Sigmoid colon (tissue), 7 donors: Measurements from ENCODE around the gene MPND. TPM values are rescaled to one million over a fixed set of nuclear protein-coding genes. Genes with fewer than 3 reads are reported as not detected.
A peak's percentile ranks its signal among the peaks of the same experiment; 100 is the strongest.

Source experiments
- DNase-seq: peaks from one replicate; pipeline ENCODE4 v3.0.0-alpha.2; 2019
- H3K27ac ChIP-seq, 4 donors: fragments of 200-600 bp; sonication (generic); one replicate each; pipeline ENCODE4 v1.5.1; 2016 to 2019; ENCODE audit warnings: mild to moderate bottlenecking in 1 of 4
- H3K27me3 ChIP-seq, 3 donors: fragments of 200-600 bp; sonication (generic); one replicate each; pipeline ENCODE4 v1.5.1; 2019; ENCODE audit warnings: mild to moderate bottlenecking in 1 of 3
- H3K36me3 ChIP-seq, 4 donors: fragments of 200-600 bp; sonication (generic); one replicate each; pipeline ENCODE4 v1.5.1; 2016 to 2019
- H3K4me1 ChIP-seq, 4 donors: fragments of 200-600 bp; sonication (generic); one replicate each; pipeline ENCODE4 v1.5.1; 2017 to 2019
- H3K4me3 ChIP-seq, 4 donors: fragments of 200-600 bp; sonication (generic); one replicate each; pipeline ENCODE4 v1.5.1; 2017 to 2019; ENCODE audit warnings: mild to moderate bottlenecking in 2 of 4, moderate library complexity in 1 of 4
- H3K9me3 ChIP-seq, 4 donors: fragments of 200-600 bp in 3 of 4; sonication (generic) in 3 of 4; one replicate each; pipeline versions ENCODE4 v1.5.1 to v1.6.1; 2013 to 2019
- CTCF ChIP-seq, 4 experiments: fragments of 450-650 bp in 3 of 4; fragments of 200-600 bp in 1 of 4; IDR thresholded peaks; one replicate each; pipeline ENCODE4 v1.5.1; 2016 to 2019; ENCODE audit warnings: antibody characterized with exemption in 4 of 4, mild to moderate bottlenecking in 3 of 4, moderate library complexity in 2 of 4
- EP300 ChIP-seq, 4 donors: sonication (generic); formaldehyde crosslinking; IDR thresholded peaks; one replicate each; pipeline ENCODE4 v1.6.1; 2017; ENCODE audit warnings: antibody characterized with exemption in 4 of 4
- POLR2A ChIP-seq, 2 donors: fragments of 450-650 bp; IDR thresholded peaks; one replicate each; pipeline ENCODE4 v1.6.1; 2016; ENCODE audit warnings: antibody characterized with exemption in 2 of 2, mild to moderate bottlenecking in 2 of 2, moderate library complexity in 2 of 2
- POLR2AphosphoS5 ChIP-seq, 4 donors: sonication (generic); formaldehyde crosslinking; IDR thresholded peaks; one replicate each; pipeline ENCODE4 v1.6.1; 2017; ENCODE audit warnings: antibody characterized with exemption in 4 of 4
- WGBS, 2 donors: extraction: QIAGEN DNeasy Blood & Tissue Kit; methylation state at CpG; one replicate each; pipeline ENCODE4 v1.1.7; 2013; 5-methylcytosine and 5-hydroxymethylcytosine counted together
- intact Hi-C: fragments of 100-400 bp; cut with DNase I; formaldehyde crosslinking; loops from one replicate; pipeline ENCODE4 v1.15.1; 2023
- polyA plus RNA-seq, 3 donors: library from polyadenylated mRNA; stranded (reverse); fragments of 200-250 nt; gene quantifications; one replicate each; pipeline ENCODE4 v1.2.3, GENCODE V29; 2013
- total RNA-seq, 4 donors: library from RNA; depleted of rRNA; stranded (reverse); fragments of >200 nt; gene quantifications; one replicate each; pipeline ENCODE4 v1.1.0, GENCODE V29; 2016
- donor health status: healthy with polysubstance abuse.
- donor health status: Bipolar disorder and iron deficiency.
- donor health status: healthy.

The MPND gene
- total and polyA plus RNA-seq, 7 donors, result 8.6 to 65.2 (median 13.3) TPM

DNA sequence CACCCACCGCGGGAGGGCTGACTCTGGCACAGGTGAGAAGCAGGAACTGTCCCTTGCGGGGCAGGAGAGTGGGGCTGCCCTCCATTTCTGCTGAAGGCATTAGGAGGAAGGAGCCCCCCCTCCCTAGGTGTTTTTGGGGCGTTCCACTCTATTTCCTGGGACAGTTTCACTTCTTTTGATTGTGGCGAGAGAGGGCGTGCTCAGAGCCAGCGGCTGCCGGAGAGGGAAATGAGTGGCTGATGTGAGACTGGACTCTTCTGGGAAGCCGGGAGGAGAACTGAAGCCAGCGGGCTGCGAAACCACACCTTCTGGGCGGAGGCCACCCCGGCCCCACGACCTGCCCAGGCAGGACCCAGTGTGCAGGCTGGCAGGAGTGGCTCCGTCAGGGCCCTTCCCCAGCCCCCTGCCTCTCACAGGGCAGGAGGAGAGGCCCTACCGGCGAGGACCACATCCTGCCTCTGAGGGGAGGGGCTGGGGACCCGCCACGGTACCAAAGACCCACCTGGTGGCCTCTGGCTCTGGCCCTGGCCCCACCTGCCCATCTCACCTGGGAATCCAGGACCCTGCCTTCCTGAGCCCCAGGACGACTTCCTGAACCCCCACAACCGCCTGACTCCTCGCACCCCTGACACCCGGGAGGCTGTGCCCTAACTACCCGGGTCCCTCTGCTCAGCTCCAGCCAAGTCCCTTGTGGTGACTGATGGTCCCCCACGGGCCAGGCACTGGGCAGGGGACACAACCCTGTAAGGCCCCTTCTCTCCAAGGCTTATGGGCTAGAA lies 25.9 kb downstream of the MPND start:
- no peak for DNase-seq
- peak overlapping the region; percentile 37 to 75 (median 63) for H3K27ac ChIP-seq
- peak overlapping the region in 1 of 4 donors; percentile 16 for H3K4me3 ChIP-seq
- no peaks in the 10 kb centered on the region for H3K9me3 ChIP-seq
- no peaks in the 10 kb centered on the region for H3K27me3 ChIP-seq
- peaks cover 0 to 75% (median 64%) of the 10 kb centered on the region in 4 donors for H3K4me1 ChIP-seq
- 8 to 15% methylated on average over 25 of the region's 25 CpGs for WGBS, 2 donors
- TF ChIP-seq POLR2A (IDR thresholded peaks at IDR 0.05) (no peak), POLR2AphosphoS5 (IDR thresholded peaks at IDR 0.05) (peak in 1 of 4 donors; percentile 8), CTCF (IDR thresholded peaks at IDR 0.05) (no peak), EP300 (IDR thresholded peaks at IDR 0.05) (no peak)
- intact Hi-C loops, result no loop called here
- peaks cover under 1 to 23% (median 16%) of the 10 kb centered on the region in 4 donors for H3K36me3 ChIP-seq

DNA sequence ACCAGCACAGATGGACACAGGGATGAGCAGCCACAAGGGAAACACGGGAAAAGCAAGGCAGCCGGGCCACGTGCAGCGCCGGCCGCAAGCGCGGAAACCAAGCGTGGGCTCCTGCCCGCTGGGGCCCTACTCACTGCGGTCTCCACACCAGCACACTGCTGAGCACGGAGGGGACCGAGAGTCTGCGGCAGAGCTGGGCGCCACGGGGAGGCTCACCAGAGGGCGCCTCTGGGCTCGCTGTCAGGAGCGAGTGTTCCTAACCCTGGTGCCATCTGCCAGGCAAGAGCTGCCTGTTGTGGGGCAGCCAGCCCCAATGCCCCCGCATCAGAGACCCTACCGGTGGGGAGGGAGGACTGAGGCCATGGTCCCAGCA lies 26.5 kb downstream of the MPND start:
- peak overlapping the region; percentile 37 to 75 (median 63) for H3K27ac ChIP-seq
- H3K27me3 ChIP-seq, result no peaks in the 10 kb centered on the region
- intact Hi-C loops, result no loop called here
- TF ChIP-seq POLR2AphosphoS5 (IDR thresholded peaks at IDR 0.05) (peak in 1 of 4 donors; percentile 7), CTCF (IDR thresholded peaks at IDR 0.05) (peak in 2 of 4 experiments; percentile 11 to 47), EP300 (IDR thresholded peaks at IDR 0.05) (no peak), POLR2A (IDR thresholded peaks at IDR 0.05) (no peak)
- H3K4me3 ChIP-seq, result peak overlapping the region in 1 of 4 donors; percentile 16
- peaks cover 0 to 22% (median 15%) of the 10 kb centered on the region in 4 donors for H3K36me3 ChIP-seq
- WGBS, 2 donors, result 14 to 16% methylated on average over 21 of the region's 21 CpGs
- peaks cover 0 to 80% (median 70%) of the 10 kb centered on the region in 4 donors for H3K4me1 ChIP-seq
- H3K9me3 ChIP-seq, result no peaks in the 10 kb centered on the region
- no peak for DNase-seq

- WGBS, 2 donors, result 88 to 90% methylated on average over 15 of the region's 15 CpGs
- Histone ChIP-seq H3K4me1 (peaks cover 0 to 87% (median 77%) of the 10 kb centered on the region in 4 donors), H3K36me3 (peaks cover 0 to 16% (median 11%) of the 10 kb centered on the region in 4 donors), H3K9me3 (no peaks in the 10 kb centered on the region), H3K27me3 (no peaks in the 10 kb centered on the region), H3K4me3 (no peak overlapping the region), H3K27ac (peak overlapping the region; percentile 37 to 75 (median 63))
- TF ChIP-seq CTCF (IDR thresholded peaks at IDR 0.05), result no peak
- TF ChIP-seq POLR2AphosphoS5 (IDR thresholded peaks at IDR 0.05), result no peak
- intact Hi-C loops, result no loop called here
- DNase-seq, result no peak
Measured at GRCh38 chr19:4370418-4371041, 27.2 kb downstream of the MPND start.

GRCh38 chr19:4371247-4372164 lies 28.1 kb downstream of the MPND start:
- no peak for DNase-seq
- peaks cover 0 to 97% (median 87%) of the 10 kb centered on the region in 4 donors for H3K4me1 ChIP-seq

More at GRCh38 chr19:4371247-4372164, 28.1 kb downstream of the MPND start:
- peak overlapping the region in 3 of 4 donors; percentile 77 to 83 (median 82) for H3K27ac ChIP-seq
- no peaks in the 10 kb centered on the region for H3K9me3 ChIP-seq
- peaks cover 0 to 6% (median 2%) of the 10 kb centered on the region in 4 donors for H3K36me3 ChIP-seq
- no peak for TF ChIP-seq POLR2A (IDR thresholded peaks at IDR 0.05)
- TF ChIP-seq CTCF (IDR thresholded peaks at IDR 0.05), result no peak
- no peak for TF ChIP-seq POLR2AphosphoS5 (IDR thresholded peaks at IDR 0.05)
- no peak for TF ChIP-seq EP300 (IDR thresholded peaks at IDR 0.05)
- WGBS, 2 donors, result 94 to 95% methylated on average over 31 of the region's 31 CpGs
- intact Hi-C loops, result no loop called here
- no peaks in the 10 kb centered on the region for H3K27me3 ChIP-seq
- no peak overlapping the region for H3K4me3 ChIP-seq
